Caki2 (cell line): Measurements from ENCODE around the gene KYNU. TPM values are rescaled to one million over a fixed set of nuclear protein-coding genes. Genes with fewer than 3 reads are reported as not detected.
"Not testable (repeated sequence)": the region's sequence is repeated elsewhere in the genome, so short reads cannot be mapped to it uniquely, and the experiment has no call there.

Experiments used
- DNase-seq: peaks from one replicate; pipeline ENCODE4 v3.0.0-alpha.2; 2015; ENCODE audit warnings: low read depth
- in situ Hi-C: cut with HindIII; loops from 2 replicates; pipeline ENCODE4 v1.10.0; 2016; ENCODE audit warnings: low sequenced_read_pairs, low pct_unique_long_range_greater_than_20kb, mixed read lengths
- total RNA-seq: library from RNA; depleted of rRNA; stranded (reverse); fragments of >200 nt; shearing (Covaris generic); gene quantifications from 2 replicates; pipeline ENCODE4 v1.2.3, GENCODE V29; 2014; ENCODE audit warnings: low replicate concordance; rRNA removed

Gene KYNU
- 132 and 187 TPM in 2 replicates for total RNA-seq

DNA sequence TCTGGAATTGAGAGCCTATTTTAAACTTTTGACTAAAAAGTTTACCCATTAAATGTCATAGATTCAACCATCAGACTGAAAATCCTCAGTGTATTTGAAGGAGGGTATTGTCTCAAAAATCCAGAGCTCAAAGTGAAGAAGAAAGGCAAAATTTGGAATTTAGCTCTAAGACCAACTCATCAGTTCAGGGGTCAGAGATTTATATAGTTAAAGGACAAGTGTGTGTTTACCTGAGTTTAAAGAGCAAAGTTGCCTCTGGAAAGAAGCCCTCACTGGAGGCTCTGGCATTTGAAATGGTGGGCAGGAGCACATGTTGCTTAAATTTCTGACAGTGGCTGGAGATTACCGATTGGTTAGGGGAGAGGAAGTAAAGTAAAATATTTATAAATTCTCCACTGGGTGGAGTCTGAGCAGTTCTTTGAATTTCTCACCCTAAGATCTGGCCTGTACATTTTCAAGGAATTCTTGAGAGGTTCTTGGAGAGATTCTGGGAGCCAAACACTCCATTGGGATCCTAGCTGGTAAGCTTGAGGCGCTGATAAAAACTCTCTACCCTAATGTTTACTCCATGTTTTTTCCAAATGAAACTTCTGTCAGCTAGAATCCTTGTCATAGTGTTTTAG is at the start of gene KYNU:
KYNU (plus strand) TSS at position 449 of the 623 bp plus-strand sequence. CDS start 7,704 bp downstream, outside the sequence.
- peak; percentile 76 for DNase-seq
- in situ Hi-C loops: no loop called here

- no peak for DNase-seq
- in situ Hi-C loops: no loop called here
These were observed 43.4 kb upstream of the KYNU start for GRCh38 chr2:142834021-142834420.

- no peak for DNase-seq
- in situ Hi-C loops: no loop called here
These were observed 37.0 kb upstream of the KYNU start for GRCh38 chr2:142840436-142840835.

DNA sequence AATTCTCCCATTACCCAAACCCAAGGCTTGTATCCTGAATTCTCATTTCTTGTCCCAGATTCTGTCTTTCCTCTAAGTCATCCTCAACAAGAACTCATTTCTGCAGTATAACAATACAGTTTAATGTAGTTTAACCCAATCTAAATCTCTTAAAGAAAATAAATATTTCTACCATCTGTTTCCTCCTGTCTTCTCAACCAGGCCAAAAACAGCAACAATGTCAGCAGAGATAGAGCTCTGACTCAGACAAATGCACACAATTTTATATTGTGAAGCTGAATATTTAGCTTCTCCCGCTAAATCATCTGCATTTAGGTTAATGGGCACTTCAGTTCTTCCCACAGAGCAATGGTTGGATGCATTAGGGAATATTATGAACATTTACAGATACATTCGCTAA is 35.7 kb upstream of the KYNU start:
- in situ Hi-C loops: no loop called here

DNA sequence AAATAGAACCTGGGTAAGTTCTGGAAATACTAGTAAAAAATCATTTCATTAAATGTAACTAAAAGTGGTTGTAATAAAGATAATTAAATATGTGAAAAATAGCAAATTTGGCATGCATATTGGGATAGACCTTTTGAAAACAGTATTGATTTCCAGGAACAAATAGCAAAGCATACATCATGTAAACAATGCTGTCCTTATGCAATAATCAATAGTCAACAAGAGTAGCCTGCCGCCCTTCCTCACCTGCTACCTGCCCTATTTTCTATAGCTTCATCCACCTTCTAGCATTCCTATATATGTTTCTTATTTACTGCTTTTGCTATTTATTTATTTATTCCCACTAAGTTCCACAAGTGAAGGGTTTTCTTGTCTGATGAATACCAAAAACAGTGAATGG is 35.1 kb upstream of the KYNU start:
- in situ Hi-C loops: no loop called here
- no peak for DNase-seq

More for the DNA sequence above, 35.7 kb upstream of the KYNU start:
- no peak for DNase-seq

GRCh38 chr2:142843731-142844130 is 33.7 kb upstream of the KYNU start:
- DNase-seq: no peak
- in situ Hi-C loops: no loop called here

- no peak for DNase-seq
- in situ Hi-C loops: no loop called here
These were observed 29.3 kb upstream of the KYNU start for GRCh38 chr2:142848023-142848606.

- no peak for DNase-seq
- in situ Hi-C loops: no loop called here
These were observed 27.6 kb upstream of the KYNU start for GRCh38 chr2:142849820-142850219.

DNA sequence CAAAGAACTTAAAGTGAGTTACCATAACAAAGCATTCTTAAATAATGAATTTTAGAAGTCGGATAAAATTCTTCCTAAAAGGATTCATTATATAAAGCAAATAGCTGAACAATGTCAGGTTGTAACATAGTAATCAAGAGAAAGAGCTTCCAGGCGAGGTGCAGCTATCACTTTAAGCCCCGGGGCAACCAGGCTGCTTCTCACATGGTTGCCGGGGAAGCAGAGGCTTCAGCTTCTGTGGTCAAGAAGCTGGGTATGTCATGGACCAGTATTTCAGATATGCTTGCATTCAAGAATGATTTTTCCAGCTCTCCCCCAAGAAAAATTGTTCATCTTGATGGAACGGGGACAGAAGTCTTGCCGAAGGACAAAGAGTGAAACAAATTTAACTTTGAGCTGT is 23.6 kb upstream of the KYNU start:
- in situ Hi-C loops: no loop called here

DNA sequence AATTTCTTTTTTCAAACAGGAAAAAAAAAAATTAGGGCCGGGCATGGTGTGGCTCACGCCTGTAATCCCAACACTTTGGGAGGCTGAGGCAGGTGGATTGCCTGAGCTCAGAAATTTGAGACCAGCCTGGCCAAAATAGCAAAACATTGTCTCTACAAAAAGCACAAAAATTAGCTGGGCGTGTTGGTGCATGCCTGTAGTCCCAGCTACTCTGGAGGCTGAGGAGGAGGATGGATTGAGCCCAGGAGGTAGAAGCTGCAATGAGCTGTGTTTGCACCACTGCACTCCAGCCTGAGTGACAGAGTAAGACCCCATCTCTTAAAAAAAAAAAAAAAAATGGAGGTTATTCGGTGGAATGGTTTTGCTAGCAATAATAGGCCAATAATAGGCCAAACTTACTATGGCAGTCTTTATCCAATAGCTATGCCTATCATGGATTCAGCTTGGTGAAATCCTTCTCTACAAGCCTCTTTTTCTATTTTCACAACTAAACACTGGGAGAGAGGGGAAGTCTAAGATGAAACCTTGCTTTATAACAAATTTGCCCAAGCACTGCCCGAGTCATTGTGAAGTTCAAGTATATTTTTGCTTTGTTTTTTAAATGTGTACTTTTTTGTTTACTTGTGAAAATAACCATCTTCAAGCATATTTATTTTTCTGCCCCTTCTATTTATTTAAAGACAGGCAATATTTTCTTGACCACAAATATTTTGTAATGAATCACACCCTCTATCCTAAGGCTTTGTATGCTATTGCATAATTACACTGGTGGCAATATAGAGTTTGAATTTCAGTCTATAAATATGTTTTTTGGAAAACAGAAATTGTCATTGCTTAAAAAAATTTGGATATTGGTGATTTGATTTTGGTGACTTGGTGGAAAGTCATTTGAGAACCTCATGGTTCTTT is 20.0 kb upstream of the KYNU start:
- in situ Hi-C loops: no loop called here
- no peak for DNase-seq

More for the DNA sequence above, 23.6 kb upstream of the KYNU start:
- DNase-seq: no peak

GRCh38 chr2:142858961-142859360 is 18.5 kb upstream of the KYNU start:
- in situ Hi-C loops: no loop called here
- no peak for DNase-seq

- DNase-seq: no peak
- in situ Hi-C loops: no loop called here
These were observed 15.2 kb upstream of the KYNU start for GRCh38 chr2:142862299-142862698.

GRCh38 chr2:142862847-142863246 is 14.6 kb upstream of the KYNU start:
- no peak for DNase-seq
- in situ Hi-C loops: no loop called here

DNA sequence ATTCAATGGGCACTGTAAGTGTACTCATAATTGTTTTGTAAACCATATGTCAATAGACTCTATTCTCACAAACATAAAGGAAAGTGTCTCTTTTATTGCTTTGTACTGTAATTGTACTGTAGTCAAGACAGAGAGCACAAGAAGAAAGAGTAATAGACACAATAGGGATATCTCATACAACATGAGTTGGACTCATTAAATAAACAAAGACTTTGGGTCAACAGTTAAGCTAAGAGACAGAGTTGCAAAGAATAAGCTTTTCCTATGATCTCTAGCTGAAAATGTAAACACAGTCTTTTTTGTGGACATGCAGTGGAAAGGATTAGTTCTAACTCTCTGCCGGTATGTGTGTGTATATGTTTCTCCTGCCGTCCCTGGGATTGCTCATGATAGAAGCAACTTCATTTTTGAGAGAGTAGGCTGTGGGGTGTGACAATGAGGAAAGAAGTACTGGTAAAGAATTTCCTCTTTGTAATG is 13.9 kb upstream of the KYNU start:
- in situ Hi-C loops: no loop called here
- DNase-seq: no peak

- in situ Hi-C loops, DNase-seq: not testable (repeated sequence)
These were observed 12.9 kb upstream of the KYNU start for GRCh38 chr2:142864605-142865004.

DNA sequence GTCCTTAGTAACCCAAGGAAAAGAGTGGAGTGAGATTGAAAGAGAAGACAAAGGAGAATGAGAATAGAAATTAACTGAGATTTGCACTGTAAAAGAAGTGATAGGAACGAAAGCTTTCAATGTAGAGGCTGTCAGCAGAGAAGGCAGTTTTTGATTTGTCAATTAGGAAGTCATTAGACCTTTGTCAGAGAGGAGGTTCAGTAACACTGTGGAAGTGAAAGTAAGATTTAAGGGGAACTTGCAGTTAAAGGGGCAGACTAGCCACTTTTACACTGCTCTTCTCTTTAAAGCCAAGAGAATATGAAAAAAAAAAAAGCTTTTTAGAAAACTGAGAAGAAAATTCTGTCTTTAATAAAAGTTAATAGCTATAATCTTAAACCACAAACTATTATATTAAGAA is 11.5 kb upstream of the KYNU start:
- in situ Hi-C loops: no loop called here

GRCh38 chr2:142866426-142866825 is 11.0 kb upstream of the KYNU start:
- in situ Hi-C loops: no loop called here
- no peak for DNase-seq

More for the DNA sequence above, 11.5 kb upstream of the KYNU start:
- no peak for DNase-seq

- no peak for DNase-seq
- in situ Hi-C loops: no loop called here
These were observed 10.3 kb upstream of the KYNU start for GRCh38 chr2:142867136-142867535.

GRCh38 chr2:142868229-142868762 is 9.2 kb upstream of the KYNU start:
- in situ Hi-C loops: no loop called here
- peak; percentile 92 for DNase-seq
